Neural cell (in vitro differentiated cells): Measurements from ENCODE around the gene PTPRO.

Source experiments
- CTCF ChIP-seq: fragments of 450-650 bp; IDR thresholded peaks from 2 replicates; pipeline ENCODE4 v1.5.1; 2014; ENCODE audit warnings: antibody characterized with exemption, mild to moderate bottlenecking, moderate library complexity; ENCODE audit not compliant: poor library complexity, severe bottlenecking
- EZH2 ChIP-seq: fragments of 200-600, 300-800 bp; shearing (Covaris generic), sonication (generic); IDR thresholded peaks from 2 replicates; pipeline ENCODE4 v1.6.1; 2014; ENCODE audit warnings: antibody characterized with exemption, low read length, borderline replicate concordance, mild to moderate bottlenecking; ENCODE audit not compliant: insufficient read depth, poor library complexity, severe bottlenecking
- RAD21 ChIP-seq: fragments of 450-650 bp; conservative IDR thresholded peaks from 2 replicates; pipeline ENCODE4 v1.6.1; 2014; ENCODE audit warnings: antibody characterized with exemption, mild to moderate bottlenecking, moderate library complexity
- REST ChIP-seq: IDR thresholded peaks from 2 replicates; pipeline ENCODE4 v1.6.1; 2012; ENCODE audit warnings: borderline replicate concordance
- SMC3 ChIP-seq: fragments of 450-650 bp; conservative IDR thresholded peaks from 2 replicates; pipeline ENCODE4 v1.6.1; 2014; ENCODE audit warnings: antibody characterized with exemption, mild to moderate bottlenecking, moderate library complexity; ENCODE audit not compliant: poor library complexity

- TF ChIP-seq CTCF (no peak), RAD21 (no peak), REST (no peak), EZH2 (no peak), SMC3 (no peak)
Observed at GRCh38 chr12:15600223-15600935, 278.1 kb downstream of the PTPRO start.
